HCT116 (cell line): ENCODE data around the gene SLC7A7. TPM values are rescaled to one million over a fixed set of nuclear protein-coding genes. Genes with fewer than 3 reads are reported as not detected.

Experiments used
- ATAC-seq: fragments of 200-7000 bp; cut with Tn5 transposase; 2 replicates; pipeline ENCODE4 v1.9.1; 2020; ENCODE audit warnings: mild to moderate bottlenecking, moderate library complexity
- BruUV-seq: library from RNA; stranded (reverse); fragments of 400-500 nt; replicated peaks from 2 replicates; lab custom pipeline; 2021; lab: Mats Ljungman, UMichigan
- CTCF ChIA-PET: fragments of 300-600 bp; sonication (Branson Sonifier 250); formaldehyde crosslinking; loops from one replicate; lab custom pipeline; 2021; ENCODE audit warnings: antibody characterized with exemption; lab: Charles Lee
- POLR2A ChIA-PET: fragments of 300-600, 350-600 bp; sonication (Branson Sonifier 250); formaldehyde crosslinking; loops from one replicate; lab custom pipeline; 2021; ENCODE audit warnings: antibody characterized with exemption; lab: Charles Lee
- RAD21 ChIA-PET, 2 experiments: fragments of 300-600 bp; sonication (Branson Sonifier 250); formaldehyde crosslinking; loops; one replicate each; lab custom pipeline; 2023; ENCODE audit warnings: low total read pairs in 2 of 2; ENCODE audit not compliant: uncharacterized antibody in 2 of 2, unreplicated experiment in 2 of 2, low non-redundant PET in 1 of 2; lab: Charles Lee
- DNase-seq: peaks from one replicate; pipeline ENCODE4 v3.0.0-alpha.2; 2010; ENCODE audit warnings: low read depth, low spot score
- H2AFZ ChIP-seq: fragments of 200-600 bp; shearing (Covaris generic), sonication (generic); 2 replicates; pipeline ENCODE4 v1.6.1; 2017; ENCODE audit warnings: low read depth, mixed run types, mixed read lengths, antibody characterized with exemption, low read length; ENCODE audit not compliant: poor library complexity, severe bottlenecking
- H3K27ac ChIP-seq: 2 replicates; pipeline ENCODE4 v1.5.1; 2012; ENCODE audit warnings: low read depth, low read length
- H3K27me3 ChIP-seq: fragments of 200-600 bp; sonication (generic); 2 replicates; pipeline ENCODE4 v1.6.1; 2016; ENCODE audit warnings: mixed run types, low read length, mixed read lengths; ENCODE audit not compliant: insufficient read depth
- H3K36me3 ChIP-seq, 2 experiments: fragments of 200-500 bp in 1 of 2; fragments of 200-600 bp in 1 of 2; sonication (Bioruptor generic) in 1 of 2; sonication (generic) in 1 of 2; 2 replicates each; pipeline versions ENCODE4 v1.5.1 to v1.6.1; 2014 to 2016; ENCODE audit warnings: low read length in 2 of 2, inconsistent platforms in 1 of 2, mixed read lengths in 1 of 2, mixed run types in 1 of 2; ENCODE audit not compliant: insufficient read depth in 2 of 2, control insufficient read depth in 1 of 2
- H3K4me1 ChIP-seq, 2 experiments: fragments of 200-600 bp in 1 of 2; sonication (generic) in 1 of 2; 2 replicates each; pipeline versions ENCODE4 v1.5.1 to v1.6.1; 2012 to 2017; ENCODE audit warnings: low read length in 2 of 2, inconsistent platforms in 1 of 2, mild to moderate bottlenecking in 1 of 2, mixed read lengths in 1 of 2, mixed run types in 1 of 2, moderate library complexity in 1 of 2; ENCODE audit not compliant: insufficient read depth in 2 of 2, control insufficient read depth in 1 of 2
- H3K4me2 ChIP-seq: fragments of 200-600 bp; sonication (generic); 2 replicates; pipeline ENCODE4 v1.6.1; 2017; ENCODE audit warnings: mixed run types, low read length, mixed read lengths
- H3K4me3 ChIP-seq, 2 experiments: fragments of 200-600 bp in 1 of 2; sonication (generic) in 1 of 2; replicated peaks in 1 of 2; 2 replicates each; pipeline ENCODE4 v1.5.1; 2011 to 2016; ENCODE audit warnings: low read length in 2 of 2, control low read depth in 1 of 2, low read depth in 1 of 2, mild to moderate bottlenecking in 1 of 2, mixed read lengths in 1 of 2, mixed run types in 1 of 2
- H3K79me2 ChIP-seq: fragments of 200-600 bp; sonication (generic); 2 replicates; pipeline ENCODE4 v1.6.1; 2017; ENCODE audit warnings: mild to moderate bottlenecking, mixed run types, low read length, moderate library complexity, mixed read lengths; ENCODE audit not compliant: insufficient read depth
- H3K9ac ChIP-seq: fragments of 200-600 bp; sonication (generic); 2 replicates; pipeline ENCODE4 v1.6.1; 2016; ENCODE audit warnings: low read length, mixed read lengths
- H3K9me2 ChIP-seq: fragments of 200-600 bp; sonication (generic), shearing (Covaris generic); 2 replicates; pipeline ENCODE4 v1.6.1; 2017; ENCODE audit warnings: mixed run types, mild to moderate bottlenecking, moderate library complexity; ENCODE audit not compliant: insufficient read depth
- H3K9me3 ChIP-seq, 2 experiments: fragments of 200-500 bp in 1 of 2; fragments of 200-600 bp in 1 of 2; sonication (Bioruptor generic) in 1 of 2; sonication (generic) in 1 of 2; 2 replicates each; pipeline ENCODE4 v1.6.1; 2014 to 2017; ENCODE audit warnings: low read length in 2 of 2, mixed read lengths in 2 of 2, inconsistent platforms in 1 of 2, low read depth in 1 of 2, mild to moderate bottlenecking in 1 of 2, mixed run types in 1 of 2, moderate library complexity in 1 of 2; ENCODE audit not compliant: control insufficient read depth in 1 of 2, insufficient read depth in 1 of 2
- H4K20me1 ChIP-seq: fragments of 200-600 bp; sonication (generic), shearing (Covaris generic); 2 replicates; pipeline ENCODE4 v1.6.1; 2017; ENCODE audit warnings: mixed run types, mild to moderate bottlenecking, moderate library complexity; ENCODE audit not compliant: insufficient read depth
- CBX3 ChIP-seq: IDR thresholded peaks from 2 replicates; pipeline ENCODE4 v1.6.1; 2012; ENCODE audit warnings: low read depth
- CEBPB ChIP-seq: IDR thresholded peaks from 2 replicates; pipeline ENCODE4 v1.6.1; 2012; ENCODE audit warnings: low read depth
- EGR1 ChIP-seq: IDR thresholded peaks from 2 replicates; pipeline ENCODE4 v1.6.1; 2012; ENCODE audit warnings: low read depth
- EZH2 ChIP-seq: fragments of 200-600 bp; sonication (generic); IDR thresholded peaks from 2 replicates; pipeline ENCODE4 v1.6.1; 2017; ENCODE audit warnings: antibody characterized with exemption, mixed run types
- FOSL1 ChIP-seq: IDR thresholded peaks from 2 replicates; pipeline ENCODE4 v1.6.1; 2012; ENCODE audit warnings: low read depth
- JUND ChIP-seq: IDR thresholded peaks from 2 replicates; pipeline ENCODE4 v1.6.1; 2012
- POLR2A ChIP-seq: IDR thresholded peaks from 2 replicates; pipeline ENCODE4 v1.7.0; 2011; ENCODE audit warnings: borderline replicate concordance; ENCODE audit not compliant: insufficient read depth, insufficient read length; ENCODE audit errors: extremely low read depth
- POLR2AphosphoS5 ChIP-seq: IDR thresholded peaks from 2 replicates; pipeline ENCODE4 v1.6.1; 2011; ENCODE audit warnings: mild to moderate bottlenecking, low read depth, low read length, moderate library complexity
- RAD21 ChIP-seq: IDR thresholded peaks from 2 replicates; pipeline ENCODE4 v1.6.1; 2012; ENCODE audit warnings: low read depth, mild to moderate bottlenecking
- REST ChIP-seq: IDR thresholded peaks from 2 replicates; pipeline ENCODE4 v1.6.1; 2012; ENCODE audit warnings: low read depth
- SIN3A ChIP-seq: IDR thresholded peaks from 2 replicates; pipeline ENCODE4 v1.6.1; 2012; ENCODE audit warnings: low read depth
- SP1 ChIP-seq: IDR thresholded peaks from 2 replicates; pipeline ENCODE4 v1.6.1; 2012; ENCODE audit warnings: low read depth
- SRF ChIP-seq: IDR thresholded peaks from 2 replicates; pipeline ENCODE4 v1.6.1; 2012; ENCODE audit warnings: low read depth
- TCF7L2 ChIP-seq: IDR thresholded peaks from 2 replicates; pipeline ENCODE4 v1.7.0; 2011; ENCODE audit warnings: borderline replicate concordance, inconsistent platforms; ENCODE audit not compliant: insufficient read depth, insufficient read length; ENCODE audit errors: extremely low read depth
- ZNF274 ChIP-seq: fragments of 200-500 bp; sonication (Bioruptor generic); IDR thresholded peaks from 2 replicates; pipeline ENCODE4 v1.6.1; 2014; ENCODE audit warnings: mild to moderate bottlenecking, low read depth, low read length, inconsistent platforms
- intact Hi-C: fragments of 100-400 bp; cut with micrococcal nuclease; formaldehyde crosslinking; loops from 2 replicates; pipeline ENCODE4 v1.10.0; 2022
- total RNA-seq: library from RNA; stranded (reverse); gene quantifications from one replicate; pipeline ENCODE4 v1.2.1, GENCODE V29; 2021; ENCODE audit not compliant: unreplicated experiment
- TF ChIP-seq, protein P1 (sequence below): IDR thresholded peaks from 2 replicates; pipeline ENCODE4 v1.6.1; 2011; ENCODE audit warnings: mild to moderate bottlenecking, low read length, moderate library complexity; ENCODE audit not compliant: insufficient replicate concordance; ENCODE audit errors: extremely low read depth

The SLC7A7 gene
- total RNA-seq, 1 experiment from 2014 or later = 0.27 TPM

DNA sequence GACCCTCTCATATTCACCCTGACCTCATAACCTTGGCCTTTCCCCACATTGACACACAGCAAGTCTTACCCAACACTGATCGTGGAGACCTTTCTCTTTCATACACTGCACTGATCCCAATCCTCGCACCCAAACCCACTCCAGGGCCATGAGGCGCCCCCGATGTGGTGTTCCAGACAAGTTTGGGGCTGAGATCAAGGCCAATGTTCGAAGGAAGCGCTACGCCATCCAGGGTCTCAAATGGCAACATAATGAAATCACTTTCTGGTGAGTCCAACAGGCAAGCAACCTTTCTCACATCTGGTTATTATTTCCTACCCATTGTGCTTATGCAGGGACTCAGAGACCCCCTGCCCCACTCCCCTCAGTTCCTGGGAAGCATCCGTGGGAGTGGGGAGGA, 26.5 kb upstream of the SLC7A7 start:
- ChIA-PET CTCF (no interaction called here), POLR2A (no interaction called here)
- BruUV-seq = no TSS peak

More for the DNA sequence above, 26.5 kb upstream of the SLC7A7 start:
- no peak overlapping the region for H2AFZ ChIP-seq
- DNase-seq = no peak
- no peaks in the 10 kb centered on the region for H3K36me3 ChIP-seq
- H3K4me3 ChIP-seq = no peak overlapping the region
- H3K27ac ChIP-seq = no peak overlapping the region
- no peaks in the 10 kb centered on the region for H3K27me3 ChIP-seq
- no peaks in the 10 kb centered on the region for H4K20me1 ChIP-seq
- no peaks in the 10 kb centered on the region for H3K79me2 ChIP-seq
- no peak overlapping the region for H3K4me2 ChIP-seq
- no peaks in the 10 kb centered on the region for H3K9me3 ChIP-seq
- no peak for ATAC-seq
- no peak overlapping the region for H3K9ac ChIP-seq
- no peak for TF ChIP-seq REST
- TF ChIP-seq SP1 = no peak
- TF ChIP-seq CBX3 = no peak
- TF ChIP-seq FOSL1 = no peak
- TF ChIP-seq, protein P1, sequence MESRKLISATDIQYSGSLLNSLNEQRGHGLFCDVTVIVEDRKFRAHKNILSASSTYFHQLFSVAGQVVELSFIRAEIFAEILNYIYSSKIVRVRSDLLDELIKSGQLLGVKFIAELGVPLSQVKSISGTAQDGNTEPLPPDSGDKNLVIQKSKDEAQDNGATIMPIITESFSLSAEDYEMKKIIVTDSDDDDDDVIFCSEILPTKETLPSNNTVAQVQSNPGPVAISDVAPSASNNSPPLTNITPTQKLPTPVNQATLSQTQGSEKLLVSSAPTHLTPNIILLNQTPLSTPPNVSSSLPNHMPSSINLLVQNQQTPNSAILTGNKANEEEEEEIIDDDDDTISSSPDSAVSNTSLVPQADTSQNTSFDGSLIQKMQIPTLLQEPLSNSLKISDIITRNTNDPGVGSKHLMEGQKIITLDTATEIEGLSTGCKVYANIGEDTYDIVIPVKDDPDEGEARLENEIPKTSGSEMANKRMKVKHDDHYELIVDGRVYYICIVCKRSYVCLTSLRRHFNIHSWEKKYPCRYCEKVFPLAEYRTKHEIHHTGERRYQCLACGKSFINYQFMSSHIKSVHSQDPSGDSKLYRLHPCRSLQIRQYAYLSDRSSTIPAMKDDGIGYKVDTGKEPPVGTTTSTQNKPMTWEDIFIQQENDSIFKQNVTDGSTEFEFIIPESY = no peak
- no peak for TF ChIP-seq SIN3A
- no peak for TF ChIP-seq TCF7L2
- TF ChIP-seq POLR2AphosphoS5 = no peak
- TF ChIP-seq JUND = no peak
- no peak for TF ChIP-seq RAD21
- no peak for TF ChIP-seq SRF
- TF ChIP-seq ZNF274 = no peak
- TF ChIP-seq EZH2 = no peak
- no peak for TF ChIP-seq EGR1
- no peak for TF ChIP-seq CEBPB
- no peak for TF ChIP-seq POLR2A
- intact Hi-C loops = no loop called here
- H3K4me1 ChIP-seq = peaks cover 0 to 10% of the 10 kb centered on the region in 2 experiments; a peak in 1 of 4 replicates
- no peaks in the 10 kb centered on the region for H3K9me2 ChIP-seq
- RAD21 ChIA-PET = no interaction called here
